ELF-1 (cell line): Measurements from ENCODE around the gene SEPTIN12.
A peak's percentile ranks its signal among the peaks of the same experiment; 100 is the strongest.
"Not testable (repeated sequence)": the region's sequence is repeated elsewhere in the genome, so short reads cannot be mapped to it uniquely, and the experiment has no call there.

Experiments used
- DNase-seq: peaks from one replicate; pipeline ENCODE4 v3.0.0-alpha.2; 2016; ENCODE audit warnings: low read depth, low spot score

SEPTIN12 gene

DNA sequence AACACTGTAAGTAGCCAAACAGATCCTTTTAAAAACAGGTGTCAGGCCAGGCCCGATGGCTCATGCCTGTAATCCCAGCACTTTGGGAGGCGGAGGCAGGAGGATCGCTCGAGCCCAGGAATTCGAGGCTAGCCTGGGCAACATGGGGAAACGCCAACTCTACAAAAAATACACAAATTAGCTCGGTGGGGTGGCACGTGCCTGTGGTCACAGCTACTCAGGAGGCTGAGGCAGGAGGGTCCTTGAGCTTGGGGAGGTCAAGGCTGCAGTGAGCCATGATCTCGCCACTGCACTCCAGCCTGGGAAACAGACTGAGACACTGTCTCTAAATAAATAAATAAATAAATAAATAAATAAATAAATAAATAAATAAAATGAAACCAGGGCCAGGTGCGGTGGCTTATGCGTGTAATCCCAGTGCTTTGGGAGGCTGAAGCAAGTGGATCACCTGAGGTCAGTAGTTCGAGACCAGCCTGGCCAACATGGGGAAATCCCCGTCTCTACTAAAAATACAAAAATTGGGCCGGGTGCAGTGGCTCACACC is 3.6 kb downstream of the SEPTIN12 start:
- DNase-seq, result not testable (repeated sequence)

- no peak for DNase-seq
Observed at GRCh38 chr16:4783951-4784336, 4.2 kb downstream of the SEPTIN12 start.

GRCh38 chr16:4783251-4783950 is 4.7 kb downstream of the SEPTIN12 start:
- DNase-seq, result no peak

DNA sequence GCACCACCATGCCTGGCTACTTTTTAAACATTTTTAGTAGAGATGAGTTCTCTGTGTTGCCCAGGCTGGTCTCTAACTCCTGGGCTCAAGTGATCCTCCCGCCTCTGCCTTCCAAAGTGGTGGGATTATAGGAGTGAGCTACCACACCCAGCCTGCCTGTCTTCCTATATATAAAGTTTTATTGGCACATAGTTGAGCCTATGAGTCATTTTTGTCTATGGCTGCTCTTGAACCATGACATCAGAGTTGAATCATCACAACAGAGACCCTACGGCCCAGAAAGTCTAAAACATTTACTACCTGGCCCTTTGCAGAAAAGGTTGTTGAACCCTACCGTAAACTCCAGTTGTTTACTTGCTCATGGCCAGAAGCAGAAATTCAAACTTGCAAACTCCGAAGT is 7.9 kb downstream of the SEPTIN12 start:
- no peak for DNase-seq

GRCh38 chr16:4778050-4778392 is 10.1 kb downstream of the SEPTIN12 start:
- DNase-seq, result no peak

DNA sequence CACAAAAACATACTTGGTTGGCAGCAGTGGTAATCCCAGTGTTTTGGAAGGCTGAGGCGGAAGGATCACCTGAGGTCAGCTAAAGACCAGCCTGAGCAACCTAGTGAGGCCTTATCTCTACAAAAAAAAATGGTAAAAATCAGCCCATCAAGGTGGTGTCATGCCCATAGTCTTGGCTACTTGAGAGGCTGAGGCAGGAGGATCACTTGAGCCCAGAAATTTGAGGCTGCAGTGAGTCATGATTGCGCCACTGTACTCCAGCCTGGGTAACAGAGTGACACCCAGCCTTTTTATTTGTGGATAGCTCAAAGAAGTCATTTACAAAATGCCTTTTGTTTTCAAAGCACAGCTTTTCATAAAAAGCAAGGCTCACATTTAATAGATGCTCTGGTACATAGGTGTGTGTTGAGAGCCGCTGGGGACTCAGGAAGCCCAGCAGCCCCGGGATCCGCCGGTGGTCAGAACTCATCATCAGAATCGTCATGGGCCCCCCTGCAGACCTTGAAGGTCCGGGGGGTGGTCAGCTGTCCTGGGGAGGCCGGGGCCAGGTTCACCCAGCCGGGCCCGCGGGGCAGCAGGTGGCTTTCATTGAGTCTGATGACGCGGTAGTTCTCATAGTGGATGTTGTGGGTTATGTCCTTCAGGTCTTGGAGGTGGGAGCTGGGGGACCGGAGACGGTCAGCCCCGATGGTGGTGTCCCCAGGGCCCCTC is 10.7 kb downstream of the SEPTIN12 start:
- DNase-seq, result no peak

DNA sequence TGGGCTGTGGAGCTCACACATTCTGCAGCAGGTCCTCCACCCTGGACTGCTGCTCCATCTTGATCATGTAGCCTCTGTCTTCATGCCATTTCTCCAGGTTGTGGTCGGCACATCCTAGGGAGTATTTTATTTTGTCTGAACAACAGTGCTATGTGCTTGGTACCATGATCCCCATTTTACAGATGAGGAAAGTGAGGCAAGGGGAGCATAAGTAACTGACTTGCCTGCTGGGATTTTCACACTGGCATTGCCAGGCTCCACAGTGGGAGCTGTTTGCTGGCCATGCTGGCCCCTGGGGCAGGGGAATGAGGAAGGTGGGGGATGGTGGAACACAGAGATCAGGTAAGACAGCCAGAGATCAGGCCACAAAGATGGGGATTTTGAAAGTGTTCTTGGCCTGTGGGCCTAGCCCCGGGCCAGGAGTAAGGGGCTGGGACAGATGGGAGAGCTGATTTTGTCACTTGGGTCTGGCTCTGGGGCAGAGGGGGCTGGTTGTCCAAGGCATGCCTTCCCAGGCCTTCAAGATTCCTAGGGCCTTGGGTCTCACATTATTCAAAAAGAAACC is 11.9 kb downstream of the SEPTIN12 start:
- no peak for DNase-seq

DNA sequence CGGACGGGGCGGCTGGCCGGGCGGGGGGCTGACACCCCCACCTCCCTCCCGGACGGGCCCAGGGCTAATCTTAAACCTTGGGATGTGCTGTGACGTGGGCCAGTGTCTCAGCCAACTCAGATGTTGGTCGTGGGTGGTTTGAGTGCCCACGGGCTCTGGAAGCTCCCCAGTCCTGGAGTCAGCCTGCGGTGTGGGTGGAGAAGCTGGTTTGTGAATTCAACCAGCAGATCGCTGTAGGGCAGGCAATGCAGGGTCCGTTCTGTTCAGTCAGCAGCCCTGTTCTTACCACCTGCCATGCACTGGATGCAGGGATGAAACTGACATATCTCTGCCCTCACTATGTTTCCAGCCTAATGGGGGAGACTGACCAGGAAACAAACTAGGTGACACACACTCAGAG is 13.1 kb downstream of the SEPTIN12 start:
- DNase-seq, result peak; percentile 18

GRCh38 chr16:4772351-4772750 is 15.8 kb downstream of the SEPTIN12 start:
- no peak for DNase-seq

DNA sequence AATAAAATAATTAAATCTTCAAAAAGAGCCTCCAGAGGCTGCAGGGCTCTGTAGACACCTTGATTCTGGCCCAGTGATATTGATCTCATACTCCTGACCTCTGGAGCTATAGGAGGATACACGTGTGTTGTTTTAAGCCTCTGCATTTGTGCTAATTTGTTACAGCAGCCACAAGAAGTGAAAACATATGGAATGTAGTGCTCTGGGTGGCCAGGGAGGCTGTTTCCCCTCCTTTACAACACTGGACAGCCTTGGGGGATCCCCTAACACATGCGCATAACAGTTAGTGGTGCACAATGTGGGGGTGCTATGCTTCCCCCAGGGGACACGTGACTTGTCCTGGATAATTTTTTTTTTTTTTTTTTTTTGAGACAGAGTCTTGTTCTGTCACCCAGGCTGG is 16.5 kb downstream of the SEPTIN12 start:
- DNase-seq, result no peak

- no peak for DNase-seq
Observed at GRCh38 chr16:4769306-4769638, 18.9 kb downstream of the SEPTIN12 start.

DNA sequence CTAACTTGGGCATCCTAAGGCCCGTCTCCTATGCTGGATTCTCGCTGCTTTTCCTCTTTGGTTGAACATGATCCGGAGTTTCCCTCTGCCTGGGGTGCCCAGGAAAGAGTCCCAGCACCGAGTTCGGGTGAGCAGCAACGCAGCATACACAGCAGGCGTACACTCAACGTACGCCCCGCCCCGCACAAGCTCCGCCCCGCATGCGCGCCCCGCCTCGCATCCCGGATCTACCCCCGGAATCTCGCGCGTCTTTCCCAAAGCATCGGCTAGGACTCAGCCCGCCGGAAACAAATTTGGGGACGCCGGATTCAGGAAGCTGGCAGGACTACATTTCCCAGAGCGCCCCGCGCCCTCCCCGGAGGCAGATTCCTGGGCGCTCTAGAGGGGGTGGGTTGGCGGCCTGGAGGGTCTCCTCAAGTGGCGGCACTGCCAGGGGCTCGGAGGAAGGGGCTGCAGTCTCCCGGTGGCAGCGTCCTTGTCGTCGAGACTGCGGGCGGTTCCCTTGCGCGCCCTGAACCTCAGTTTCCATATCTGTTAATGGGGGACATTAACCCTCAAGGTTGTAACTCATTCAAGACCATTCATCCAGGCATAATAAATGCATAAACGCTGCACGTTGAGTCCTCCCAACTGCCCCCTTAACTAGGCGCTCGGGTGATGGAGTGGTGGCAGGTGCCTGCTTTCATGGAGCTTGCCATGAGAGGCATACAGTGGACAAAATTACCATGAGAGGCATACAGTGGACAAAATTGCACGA is 19.4 kb downstream of the SEPTIN12 start:
- peak; percentile 97 for DNase-seq

DNA sequence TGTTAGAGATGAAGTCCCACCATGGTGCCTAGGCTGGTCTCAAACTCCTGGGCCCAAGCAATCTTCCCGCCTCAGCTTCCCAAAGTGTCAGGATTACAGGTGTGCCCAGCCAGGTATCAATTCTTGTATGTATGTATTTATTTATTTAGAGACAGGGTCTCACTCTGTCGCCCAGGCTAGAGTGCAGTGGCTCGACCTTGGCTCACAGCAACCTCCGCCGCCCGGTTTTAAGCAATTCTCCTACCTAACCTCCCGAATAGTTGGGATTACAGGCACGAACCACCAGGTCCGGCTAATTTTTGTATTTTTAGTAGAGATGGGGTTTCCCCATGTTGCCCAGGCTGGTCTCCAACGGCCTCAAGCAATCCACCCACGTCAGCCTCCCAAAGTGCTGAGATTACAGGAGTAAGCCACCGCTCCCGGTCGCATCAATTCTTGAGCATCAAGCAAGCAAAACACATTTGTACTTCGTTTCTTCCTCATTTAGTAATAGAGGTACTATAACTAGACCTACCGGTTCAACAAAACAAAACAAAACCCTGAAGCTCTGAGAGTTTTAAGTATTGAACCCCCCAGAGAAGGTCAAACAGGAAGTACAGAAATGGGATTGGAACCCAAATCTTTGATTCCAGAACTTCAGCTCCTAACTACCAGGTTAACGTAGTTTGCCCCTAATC is 20.1 kb downstream of the SEPTIN12 start:
- DNase-seq, result no peak

GRCh38 chr16:4766875-4767628 is 21.1 kb downstream of the SEPTIN12 start, which contains the start of gene ZNF500:
Gene ZNF500 (minus strand): TSS chr16:4767162. CDS start chr16:4765978, 1,184 bp downstream.
- peak; percentile 98 for DNase-seq

DNA sequence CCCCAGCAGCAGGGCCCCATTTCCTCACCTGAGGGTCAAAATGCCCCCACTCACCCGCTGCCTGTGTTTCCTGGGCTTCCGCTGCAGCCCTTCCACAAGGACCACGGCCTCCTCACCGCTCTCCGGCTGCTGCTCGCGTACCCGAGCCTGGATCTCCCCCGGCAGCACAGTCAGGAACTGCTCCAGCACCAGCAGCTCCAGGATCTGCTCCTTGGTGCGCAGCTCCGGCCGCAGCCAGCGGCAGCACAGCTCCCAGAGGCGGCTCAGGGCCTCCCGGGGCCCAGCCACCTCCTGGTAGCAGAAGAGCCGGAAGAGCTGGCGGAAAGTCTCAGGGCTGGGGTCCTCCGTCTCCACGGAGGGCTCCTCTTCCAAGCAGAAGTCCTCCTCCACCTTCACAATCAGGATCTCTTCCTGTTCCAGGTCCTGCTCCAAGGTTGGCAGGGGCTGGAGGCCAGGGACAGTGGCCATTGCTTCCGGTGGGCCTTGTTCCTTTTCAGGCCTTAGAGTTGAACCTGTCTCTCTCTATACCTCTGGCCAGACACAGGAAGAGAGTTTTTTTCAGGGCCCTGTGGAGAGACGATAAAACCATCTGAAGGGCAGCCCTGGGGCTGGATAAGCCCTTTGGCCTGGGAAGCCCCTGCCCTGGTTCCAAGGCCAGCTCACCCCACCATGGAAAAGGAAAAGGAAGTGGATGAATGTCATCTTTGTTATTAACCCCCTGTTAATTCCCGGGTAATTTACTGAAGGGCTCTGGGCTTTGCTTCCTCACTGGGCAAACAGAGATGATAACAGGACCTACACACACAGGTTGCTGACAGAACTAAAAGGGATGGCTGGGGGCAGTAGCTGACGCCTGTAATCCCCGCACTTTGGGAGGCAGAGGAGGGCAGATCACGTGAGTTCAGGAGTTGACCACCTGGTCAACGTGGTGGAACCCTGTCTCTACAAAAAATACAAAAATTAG is 22.4 kb downstream of the SEPTIN12 start:
- DNase-seq, result no peak

- DNase-seq, result no peak
Observed at GRCh38 chr16:4763791-4764190, 24.4 kb downstream of the SEPTIN12 start.

- no peak for DNase-seq
Observed at GRCh38 chr16:4762205-4762604, 25.9 kb downstream of the SEPTIN12 start.

GRCh38 chr16:4760221-4760910 is 27.8 kb downstream of the SEPTIN12 start:
- DNase-seq, result no peak

- DNase-seq, result no peak
Observed at GRCh38 chr16:4755687-4756086, 32.5 kb downstream of the SEPTIN12 start.
